Measurements from ENCODE around the gene FAM9C. TPM values are rescaled to one million over a fixed set of nuclear protein-coding genes. Genes with fewer than 3 reads are reported as not detected.

The FAM9C gene
- not detected in 2 replicates for total RNA-seq

GRCh38 chrX:13044441-13044840 is at the start of gene FAM9C:
Gene FAM9C, minus strand, starts transcription at chrX:13044620. Its CDS starts 831 bp downstream, at chrX:13043789.

Other genes with a start within 250 kb of the FAM9C start
- gene TLR7, start 177.5 kb downstream of the FAM9C start, total RNA-seq: not detected in 2 replicates
- not detected in 2 replicates for gene TLR8, start 138.0 kb downstream of the FAM9C start, total RNA-seq
- 5,648 and 6,320 TPM in 2 replicates for gene TMSB4X, start 69.5 kb downstream of the FAM9C start, total RNA-seq

Measured in bronchus fibroblast of lung (primary cell).